ENCODE measurements around the gene PIGU. TPM values are rescaled to one million over a fixed set of nuclear protein-coding genes. Genes with fewer than 3 reads are reported as not detected.

PIGU gene
- total and polyA plus RNA-seq, 12 donors = 11.0 to 23.8 (median 14.6) TPM

DNA sequence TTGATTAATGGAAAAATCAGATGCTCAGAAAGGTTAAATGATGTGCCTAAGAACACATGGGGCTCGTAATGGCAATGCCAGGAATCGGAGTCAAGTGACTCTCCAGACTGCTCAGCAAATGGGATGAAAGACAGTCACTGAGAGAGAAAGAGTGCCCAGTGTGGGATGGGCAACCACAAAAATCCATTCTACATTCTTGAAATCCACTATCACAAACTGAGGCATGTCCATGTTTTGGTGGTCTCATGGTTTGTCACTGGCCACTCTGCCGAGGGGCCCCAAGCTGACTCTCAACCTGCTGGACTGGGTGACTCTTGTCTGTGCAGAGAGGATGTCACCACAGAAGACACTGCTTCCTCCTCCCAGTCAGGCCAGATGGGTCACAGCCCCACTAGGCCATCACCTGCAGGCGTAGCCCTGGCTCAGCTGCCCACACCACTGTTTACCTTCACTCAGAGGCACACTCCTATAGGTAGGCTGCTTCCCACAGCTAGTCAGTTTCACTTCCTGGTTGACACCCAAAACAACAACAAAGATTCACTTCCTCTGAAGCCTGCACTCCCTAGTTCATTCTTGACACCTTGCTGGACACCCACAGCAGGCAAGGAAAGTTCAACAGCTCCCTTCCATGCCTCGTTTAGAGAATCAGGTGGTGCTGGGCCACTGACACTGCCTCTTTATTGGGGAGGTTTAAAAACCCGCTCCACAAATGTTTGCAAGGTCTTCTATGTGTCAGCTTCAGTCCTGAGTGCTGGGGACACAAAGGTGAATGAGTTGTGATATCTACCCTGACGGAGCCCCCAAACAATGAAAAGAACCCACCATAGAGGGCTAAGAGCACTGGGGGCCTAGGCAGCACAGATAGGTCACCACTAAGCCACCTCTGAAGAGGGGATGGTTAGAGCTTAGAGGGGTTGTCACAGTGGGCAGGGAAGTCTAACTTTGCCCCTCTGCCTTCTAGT, 96.6 kb downstream of the PIGU start:
- TF ChIP-seq, protein P1, sequence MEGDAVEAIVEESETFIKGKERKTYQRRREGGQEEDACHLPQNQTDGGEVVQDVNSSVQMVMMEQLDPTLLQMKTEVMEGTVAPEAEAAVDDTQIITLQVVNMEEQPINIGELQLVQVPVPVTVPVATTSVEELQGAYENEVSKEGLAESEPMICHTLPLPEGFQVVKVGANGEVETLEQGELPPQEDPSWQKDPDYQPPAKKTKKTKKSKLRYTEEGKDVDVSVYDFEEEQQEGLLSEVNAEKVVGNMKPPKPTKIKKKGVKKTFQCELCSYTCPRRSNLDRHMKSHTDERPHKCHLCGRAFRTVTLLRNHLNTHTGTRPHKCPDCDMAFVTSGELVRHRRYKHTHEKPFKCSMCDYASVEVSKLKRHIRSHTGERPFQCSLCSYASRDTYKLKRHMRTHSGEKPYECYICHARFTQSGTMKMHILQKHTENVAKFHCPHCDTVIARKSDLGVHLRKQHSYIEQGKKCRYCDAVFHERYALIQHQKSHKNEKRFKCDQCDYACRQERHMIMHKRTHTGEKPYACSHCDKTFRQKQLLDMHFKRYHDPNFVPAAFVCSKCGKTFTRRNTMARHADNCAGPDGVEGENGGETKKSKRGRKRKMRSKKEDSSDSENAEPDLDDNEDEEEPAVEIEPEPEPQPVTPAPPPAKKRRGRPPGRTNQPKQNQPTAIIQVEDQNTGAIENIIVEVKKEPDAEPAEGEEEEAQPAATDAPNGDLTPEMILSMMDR (IDR thresholded peaks at IDR 0.05) = no peak
- no peak for DNase-seq
- H3K9me3 ChIP-seq = no peaks in the 10 kb centered on the region
- no peak overlapping the region for H3K4me3 ChIP-seq
- ATAC-seq = no peak
- H3K27me3 ChIP-seq = no peaks in the 10 kb centered on the region
- peaks cover 11 to 59% (median 54%) of the 10 kb centered on the region in 9 donors for H3K4me1 ChIP-seq
- peaks cover 0 to 47% (median 7%) of the 10 kb centered on the region in 9 donors for H3K36me3 ChIP-seq
- peak overlapping the region in 6 of 10 donors; percentile 2 to 79 (median 55) for H3K27ac ChIP-seq
- 88 to 93% methylated on average over 7 of the region's 7 CpGs for WGBS, 2 donors
- intact Hi-C loops (cut with DNase I) = loop anchor here in 8 of 10 donors (5.0 to 10.0 kb wide), 8 partner anchors 122 to 195 kb away; partner anchors contain the start of gene TP53INP2 (in 3 of the 8)

DNA sequence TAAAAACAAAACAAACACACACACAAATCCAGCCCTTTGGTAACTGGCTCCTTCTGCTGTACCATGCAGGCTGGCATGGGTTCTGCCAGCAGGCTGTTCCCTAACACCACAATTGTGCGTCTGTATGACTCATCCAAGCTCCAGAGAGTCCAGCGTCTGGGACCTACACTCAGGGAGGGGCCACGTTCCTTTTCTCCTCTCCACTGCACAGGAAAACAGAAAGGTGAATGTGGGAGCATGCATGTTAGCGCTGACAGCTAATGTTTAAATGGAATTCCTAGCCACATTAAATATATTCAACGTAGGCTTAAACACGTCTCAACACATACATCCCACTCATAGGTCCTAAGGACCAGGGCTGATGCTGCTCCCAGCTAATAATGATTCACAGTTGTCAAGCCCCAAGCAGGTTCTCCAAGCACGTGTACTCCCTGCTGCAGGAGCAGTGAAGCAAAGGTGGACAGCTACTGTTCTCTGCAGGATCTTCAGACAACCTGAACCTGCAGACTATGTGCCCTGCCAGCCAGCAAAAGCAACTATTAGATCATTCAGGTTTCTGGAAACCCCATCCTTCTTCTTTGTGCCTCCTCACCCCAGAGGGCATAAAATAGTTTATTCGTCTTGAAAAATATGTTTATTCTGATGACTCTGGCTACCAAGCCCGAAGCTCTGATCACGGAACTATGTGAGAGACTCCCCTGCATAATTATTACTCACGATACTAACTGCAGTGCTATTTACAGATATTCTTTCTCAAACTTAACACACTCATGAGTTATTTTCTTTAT, 97.5 kb downstream of the PIGU start:
- Histone ChIP-seq H3K4me1 (peaks cover 11 to 59% (median 54%) of the 10 kb centered on the region in 9 donors), H3K27me3 (no peaks in the 10 kb centered on the region), H3K36me3 (peaks cover 0 to 47% (median 0%) of the 10 kb centered on the region in 9 donors), H3K27ac (peak overlapping the region; percentile 51 to 86 (median 76)), H3K9me3 (no peaks in the 10 kb centered on the region), H3K4me3 (no peak overlapping the region)
- TF ChIP-seq, protein P1 (IDR thresholded peaks at IDR 0.05) = peak in 8 of 9 donors; percentile 27 to 72 (median 52)
- 69 to 71% methylated on average over 11 of the region's 11 CpGs for WGBS, 2 donors
- ATAC-seq = peak; percentile 80 to 94 (median 90)
- intact Hi-C loops (cut with DNase I) = loop anchor here in 3 of 10 donors (5.0 to 10.0 kb wide), 3 partner anchors 128 to 188 kb away; no protein-coding TSS in a partner anchor
- peak; percentile 56 to 60 for DNase-seq

- H3K4me1 ChIP-seq = peaks cover 11 to 59% (median 47%) of the 10 kb centered on the region in 9 donors
- H3K4me3 ChIP-seq = no peak overlapping the region
- ATAC-seq (peak; percentile 68 to 91 (median 84)), DNase-seq (peak; percentile 53 to 63)
- H3K27me3 ChIP-seq = no peaks in the 10 kb centered on the region
- intact Hi-C loops (cut with DNase I) = loop anchor here in 3 of 10 donors (5.0 to 10.0 kb wide), 3 partner anchors 129 to 189 kb away; no protein-coding TSS in a partner anchor
- peaks cover 0 to 48% (median 0%) of the 10 kb centered on the region in 9 donors for H3K36me3 ChIP-seq
- no peaks in the 10 kb centered on the region for H3K9me3 ChIP-seq
- 37 to 42% methylated on average over 6 of the region's 6 CpGs for WGBS, 2 donors
- TF ChIP-seq, protein P1 (IDR thresholded peaks at IDR 0.05) = no peak
- peak overlapping the region; percentile 51 to 86 (median 76) for H3K27ac ChIP-seq
These were observed 98.4 kb downstream of the PIGU start for GRCh38 chr20:34578521-34578920.

DNA sequence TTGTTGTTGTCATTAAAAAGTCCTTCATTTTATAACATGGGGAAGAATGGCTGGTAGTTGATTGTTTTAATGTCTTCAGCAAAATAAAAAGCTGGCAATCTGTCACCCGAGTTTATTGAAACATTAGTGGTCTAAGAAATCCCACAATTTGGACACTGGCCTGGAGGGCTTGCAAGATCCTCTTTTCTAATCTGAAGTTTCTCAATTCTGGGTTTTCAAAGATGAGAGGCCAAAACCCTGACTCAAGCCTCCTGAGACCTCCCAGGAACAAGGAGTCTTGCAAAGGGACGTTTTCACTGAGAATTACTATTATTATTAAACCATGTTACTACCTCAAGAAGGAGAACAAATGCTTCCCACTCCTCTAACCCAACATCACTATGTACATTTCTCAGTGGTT, 98.9 kb downstream of the PIGU start:
- no peaks in the 10 kb centered on the region for H3K9me3 ChIP-seq
- TF ChIP-seq, protein P1 (IDR thresholded peaks at IDR 0.05) = no peak
- no peaks in the 10 kb centered on the region for H3K27me3 ChIP-seq
- DNase-seq (no peak), ATAC-seq (no peak)
- H3K4me3 ChIP-seq = no peak overlapping the region
- intact Hi-C loops (cut with DNase I) = loop anchor here in 3 of 10 donors (5.0 to 10.0 kb wide), 3 partner anchors 129 to 189 kb away; no protein-coding TSS in a partner anchor
- peaks cover 0 to 48% (median 0%) of the 10 kb centered on the region in 9 donors for H3K36me3 ChIP-seq
- peak overlapping the region; percentile 51 to 86 (median 76) for H3K27ac ChIP-seq
- H3K4me1 ChIP-seq = peaks cover 11 to 55% (median 42%) of the 10 kb centered on the region in 9 donors
- 34 to 52% methylated on average over 2 of the region's 2 CpGs for WGBS, 2 donors

All from heart right ventricle (tissue), 16 donors.